Bronchial epithelial cell (primary cell): ENCODE measurements around the gene CYP4F22. TPM values are rescaled to one million over a fixed set of nuclear protein-coding genes. Genes with fewer than 3 reads are reported as not detected.

ENCODE experiments used
- DNase-seq: peaks from one replicate; pipeline ENCODE4 v3.0.0-alpha.2; 2010; ENCODE audit warnings: low read depth
- FAIRE-seq: peaks from 2 replicates; lab custom pipeline; 2011; peaks lifted over from hg19 to GRCh38; lab: Jason Lieb, UNC
- H3K27me3 ChIP-seq: 2 replicates; pipeline ENCODE4 v1.5.1; 2011; ENCODE audit warnings: low read length; ENCODE audit not compliant: control insufficient read depth, insufficient read depth
- H3K36me3 ChIP-seq: 2 replicates; pipeline ENCODE4 v1.5.1; 2011; ENCODE audit warnings: low read length; ENCODE audit not compliant: control insufficient read depth, insufficient read depth
- H3K4me3 ChIP-seq: 2 replicates; pipeline ENCODE4 v1.5.1; 2011; ENCODE audit warnings: mild to moderate bottlenecking, low read depth, low read length, control low read depth
- total RNA-seq: library from RNA; depleted of rRNA; stranded (reverse); fragments of >200 nt; gene quantifications from 2 replicates; pipeline ENCODE4 v1.2.1, GENCODE V29; 2014
- TF ChIP-seq, protein P1 (sequence below): IDR thresholded peaks from 2 replicates; pipeline ENCODE4 v1.5.1; 2011; ENCODE audit warnings: mild to moderate bottlenecking, moderate library complexity, low read length, control low read depth, inconsistent platforms; ENCODE audit not compliant: insufficient read depth, severe bottlenecking

Gene CYP4F22
- total RNA-seq, 1 donor from 2014 or later: not detected

DNA sequence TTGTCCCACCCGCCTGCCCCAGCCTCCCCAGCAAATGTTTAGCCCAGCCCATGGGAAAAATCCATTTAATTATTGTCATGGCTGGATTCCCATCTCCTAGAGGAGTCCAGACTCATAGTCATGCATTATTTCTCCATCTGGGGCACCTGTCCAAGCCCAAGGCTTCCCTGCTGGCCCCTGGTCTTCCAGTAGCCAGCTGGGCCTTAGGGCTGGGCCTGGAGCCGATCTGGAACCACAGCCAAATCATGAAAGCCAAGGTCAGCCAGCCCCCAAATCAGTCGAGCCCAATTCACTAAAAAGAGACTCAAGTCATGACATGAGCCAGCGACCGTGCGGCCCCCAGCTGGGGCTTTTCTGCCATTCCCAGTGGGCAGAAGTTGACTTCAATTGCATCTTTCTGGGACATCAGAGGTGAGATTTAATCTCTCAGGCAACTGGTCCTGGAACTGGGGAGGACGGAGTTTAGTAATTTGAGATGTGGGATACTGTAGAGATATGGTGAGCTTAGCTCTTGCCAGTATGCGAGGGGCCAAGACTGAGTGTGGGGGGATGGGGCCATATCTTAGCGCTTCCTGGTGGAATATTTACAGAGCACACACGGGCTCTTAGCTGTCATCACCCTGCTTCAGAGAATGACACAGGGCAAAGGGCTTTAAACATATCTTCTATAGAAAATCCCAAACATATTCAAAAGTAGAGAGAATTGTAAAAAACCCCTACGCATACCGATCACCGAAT, 19.7 kb upstream of the CYP4F22 start:
- H3K4me3 ChIP-seq: no peak overlapping the region
- DNase-seq (no peak), FAIRE-seq (no peak)
- no peaks in the 10 kb centered on the region for H3K36me3 ChIP-seq
- TF ChIP-seq, protein P1, sequence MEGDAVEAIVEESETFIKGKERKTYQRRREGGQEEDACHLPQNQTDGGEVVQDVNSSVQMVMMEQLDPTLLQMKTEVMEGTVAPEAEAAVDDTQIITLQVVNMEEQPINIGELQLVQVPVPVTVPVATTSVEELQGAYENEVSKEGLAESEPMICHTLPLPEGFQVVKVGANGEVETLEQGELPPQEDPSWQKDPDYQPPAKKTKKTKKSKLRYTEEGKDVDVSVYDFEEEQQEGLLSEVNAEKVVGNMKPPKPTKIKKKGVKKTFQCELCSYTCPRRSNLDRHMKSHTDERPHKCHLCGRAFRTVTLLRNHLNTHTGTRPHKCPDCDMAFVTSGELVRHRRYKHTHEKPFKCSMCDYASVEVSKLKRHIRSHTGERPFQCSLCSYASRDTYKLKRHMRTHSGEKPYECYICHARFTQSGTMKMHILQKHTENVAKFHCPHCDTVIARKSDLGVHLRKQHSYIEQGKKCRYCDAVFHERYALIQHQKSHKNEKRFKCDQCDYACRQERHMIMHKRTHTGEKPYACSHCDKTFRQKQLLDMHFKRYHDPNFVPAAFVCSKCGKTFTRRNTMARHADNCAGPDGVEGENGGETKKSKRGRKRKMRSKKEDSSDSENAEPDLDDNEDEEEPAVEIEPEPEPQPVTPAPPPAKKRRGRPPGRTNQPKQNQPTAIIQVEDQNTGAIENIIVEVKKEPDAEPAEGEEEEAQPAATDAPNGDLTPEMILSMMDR: no peak
- H3K27me3 ChIP-seq: no peaks in the 10 kb centered on the region

DNA sequence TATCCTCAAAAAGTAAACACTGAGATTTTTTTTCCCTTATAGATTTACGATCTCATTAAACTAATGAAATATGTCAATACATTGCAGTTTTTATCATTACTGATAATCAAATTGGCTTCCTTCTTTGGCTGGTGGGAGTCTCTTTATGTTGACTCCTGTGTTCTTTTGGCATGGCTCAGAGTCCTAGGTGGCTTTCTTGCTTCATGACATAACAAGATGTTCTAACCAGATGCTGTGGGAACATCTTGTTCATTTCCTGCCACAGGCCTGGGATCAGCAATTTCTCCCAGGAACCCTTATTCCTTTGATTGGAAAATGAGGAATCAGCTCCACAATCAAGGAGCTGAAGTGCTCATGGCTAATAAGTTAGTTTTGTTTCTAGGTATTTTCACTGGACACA, 13.2 kb upstream of the CYP4F22 start:
- DNase-seq (no peak), FAIRE-seq (no peak)
- Histone ChIP-seq H3K27me3 (no peaks in the 10 kb centered on the region), H3K36me3 (no peaks in the 10 kb centered on the region), H3K4me3 (no peak overlapping the region)
- TF ChIP-seq, protein P1: no peak

DNA sequence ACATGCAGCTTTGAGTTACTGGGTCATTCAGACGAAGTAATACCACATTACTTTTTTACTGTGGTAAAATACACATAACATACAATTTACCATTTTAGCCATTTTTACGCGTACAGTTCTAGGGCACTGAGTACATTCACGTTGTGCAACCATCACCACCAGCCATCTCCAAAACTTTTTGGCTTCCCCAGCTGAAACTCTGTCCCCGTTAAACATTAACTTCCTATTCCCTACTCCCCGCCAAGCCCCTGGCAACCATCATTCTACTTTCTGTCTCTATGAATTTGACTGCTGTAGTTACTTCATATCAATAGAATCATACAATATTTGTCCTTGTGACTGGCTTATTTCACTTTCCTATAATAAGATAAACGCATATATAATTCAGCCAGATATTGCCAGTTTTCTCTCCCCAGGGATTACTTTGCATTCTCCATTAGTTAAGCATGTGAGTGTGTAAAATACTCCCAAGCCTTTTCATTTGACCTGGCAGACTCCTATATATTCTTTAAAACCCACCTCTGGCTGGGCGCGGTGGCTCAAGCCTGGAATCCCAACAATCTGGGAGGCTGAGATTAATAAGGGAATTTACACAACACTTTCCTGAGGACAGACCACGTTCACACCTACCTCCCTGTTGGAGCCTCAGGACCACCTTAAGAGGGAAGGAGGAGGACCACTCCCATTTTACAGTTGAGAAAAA, 10.0 kb upstream of the CYP4F22 start:
- TF ChIP-seq, protein P1: no peak
- H3K36me3 ChIP-seq: no peaks in the 10 kb centered on the region
- no peak for FAIRE-seq

DNA sequence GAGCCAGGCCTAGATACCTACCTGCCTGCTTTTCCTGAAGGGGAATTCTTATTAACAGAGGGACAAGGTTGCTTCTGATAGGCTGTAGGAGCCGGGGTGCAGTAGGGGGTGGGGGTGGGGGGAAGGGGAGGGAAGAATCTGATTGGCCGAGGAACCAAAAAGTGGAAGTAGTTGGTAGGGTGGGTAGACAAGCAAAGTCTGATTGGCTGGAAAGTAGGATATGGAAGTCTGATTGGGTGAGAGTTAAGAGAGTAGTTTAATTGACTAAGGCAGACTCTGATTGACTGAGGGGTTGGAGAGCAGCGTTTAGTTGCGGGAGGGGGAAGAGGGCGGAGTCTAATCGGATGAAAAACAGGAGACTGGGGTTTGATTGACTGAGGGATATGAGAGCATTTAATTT, 9.4 kb upstream of the CYP4F22 start:
- Histone ChIP-seq H3K36me3 (no peaks in the 10 kb centered on the region), H3K27me3 (no peaks in the 10 kb centered on the region), H3K4me3 (no peak overlapping the region)
- TF ChIP-seq, protein P1: no peak
- no peak for FAIRE-seq
- DNase-seq: no peak

More for the DNA sequence above, 10.0 kb upstream of the CYP4F22 start:
- Histone ChIP-seq H3K27me3 (no peaks in the 10 kb centered on the region), H3K4me3 (no peak overlapping the region)
- no peak for DNase-seq

DNA sequence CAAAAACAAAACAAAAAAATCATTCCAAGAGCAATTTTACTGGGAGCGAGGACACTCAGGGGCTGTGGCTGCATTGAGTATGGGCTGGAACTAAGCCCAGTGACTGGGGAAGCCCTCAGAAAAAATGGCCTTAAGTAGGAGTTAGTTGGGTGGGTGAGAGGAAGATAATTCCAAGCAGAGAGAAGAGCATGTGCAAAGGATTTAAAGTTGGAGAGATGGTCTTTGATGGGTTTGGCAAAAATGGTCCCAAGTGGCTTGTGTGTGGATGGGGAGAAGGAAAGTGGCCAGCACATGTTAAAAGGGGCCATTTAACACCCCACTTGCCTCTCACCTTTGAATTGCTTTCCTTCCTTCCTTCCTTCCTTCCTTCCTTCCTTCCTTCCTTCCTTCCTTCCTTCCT, 6.7 kb upstream of the CYP4F22 start:
- DNase-seq: no peak
- H3K36me3 ChIP-seq: no peaks in the 10 kb centered on the region
- no peaks in the 10 kb centered on the region for H3K27me3 ChIP-seq
- FAIRE-seq: no peak
- no peak overlapping the region for H3K4me3 ChIP-seq
- TF ChIP-seq, protein P1: no peak

DNA sequence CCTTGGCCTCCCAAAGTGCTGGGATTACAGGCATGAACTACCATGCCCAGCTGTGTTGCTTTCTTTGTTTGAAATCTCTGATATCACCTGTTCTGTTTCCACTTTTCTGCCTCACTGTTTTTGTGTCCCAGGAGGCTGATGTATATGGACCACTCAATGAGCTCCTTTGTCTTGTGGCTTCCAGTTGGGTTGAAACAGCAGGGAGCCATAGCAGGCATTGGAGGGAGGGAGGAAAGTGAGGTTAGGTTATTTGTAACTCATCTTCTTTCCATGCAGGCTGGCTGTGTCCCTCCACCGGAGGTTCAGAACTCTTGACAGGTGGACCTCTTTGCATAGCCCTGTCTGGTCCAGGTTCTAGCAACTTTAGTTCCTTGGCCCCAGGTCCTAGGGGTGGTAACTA, 6.1 kb upstream of the CYP4F22 start:
- H3K36me3 ChIP-seq: no peaks in the 10 kb centered on the region
- FAIRE-seq: no peak
- no peak for DNase-seq
- H3K4me3 ChIP-seq: no peak overlapping the region
- TF ChIP-seq, protein P1: no peak
- peaks cover under 1% of the 10 kb centered on the region for H3K27me3 ChIP-seq
